ENCODE data around the gene LZTS2.

Gene LZTS2

DNA sequence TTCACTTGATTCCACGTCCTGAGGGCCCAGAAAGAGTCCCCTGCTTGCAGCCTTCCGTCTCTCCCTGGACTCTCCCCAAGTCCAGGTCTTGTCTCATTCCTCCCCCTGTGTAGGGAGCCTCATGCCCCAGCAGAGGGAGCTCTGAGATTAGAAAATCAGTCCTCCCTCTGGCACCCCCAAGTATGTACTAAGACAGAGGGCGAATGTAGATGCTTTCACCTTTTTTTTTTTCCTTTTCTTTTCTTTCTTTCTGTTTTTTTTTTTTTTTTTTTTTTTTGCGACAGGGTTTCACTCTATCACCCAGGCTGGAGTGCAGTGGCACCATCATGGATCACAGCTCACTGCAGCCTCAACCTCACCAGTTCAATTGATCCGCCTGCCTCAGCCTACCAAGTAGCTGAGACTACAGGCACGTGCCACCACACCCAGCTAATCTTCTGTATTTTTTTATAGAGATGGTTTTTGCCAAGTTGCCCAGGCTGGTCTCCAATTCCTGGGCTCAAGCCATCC lies 41.7 kb downstream of the LZTS2 start (continued):
- TF ChIP-seq EGR2 (tag by site-specific recombination; IDR thresholded peaks at IDR 0.05; ENCODE audit: low read depth) = no peak
- TF ChIP-seq ZNF223 (tag by site-specific recombination; IDR thresholded peaks at IDR 0.05) = no peak
- TF ChIP-seq, protein P1, sequence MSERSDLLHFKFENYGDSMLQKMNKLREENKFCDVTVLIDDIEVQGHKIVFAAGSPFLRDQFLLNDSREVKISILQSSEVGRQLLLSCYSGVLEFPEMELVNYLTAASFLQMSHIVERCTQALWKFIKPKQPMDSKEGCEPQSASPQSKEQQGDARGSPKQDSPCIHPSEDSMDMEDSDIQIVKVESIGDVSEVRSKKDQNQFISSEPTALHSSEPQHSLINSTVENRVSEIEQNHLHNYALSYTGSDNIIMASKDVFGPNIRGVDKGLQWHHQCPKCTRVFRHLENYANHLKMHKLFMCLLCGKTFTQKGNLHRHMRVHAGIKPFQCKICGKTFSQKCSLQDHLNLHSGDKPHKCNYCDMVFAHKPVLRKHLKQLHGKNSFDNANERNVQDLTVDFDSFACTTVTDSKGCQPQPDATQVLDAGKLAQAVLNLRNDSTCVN (tag by site-specific recombination; optimal IDR thresholded peaks at IDR 0.05) = no peak
- no peak for TF ChIP-seq ZNF521 (tag by site-specific recombination; IDR thresholded peaks at IDR 0.05)

DNA sequence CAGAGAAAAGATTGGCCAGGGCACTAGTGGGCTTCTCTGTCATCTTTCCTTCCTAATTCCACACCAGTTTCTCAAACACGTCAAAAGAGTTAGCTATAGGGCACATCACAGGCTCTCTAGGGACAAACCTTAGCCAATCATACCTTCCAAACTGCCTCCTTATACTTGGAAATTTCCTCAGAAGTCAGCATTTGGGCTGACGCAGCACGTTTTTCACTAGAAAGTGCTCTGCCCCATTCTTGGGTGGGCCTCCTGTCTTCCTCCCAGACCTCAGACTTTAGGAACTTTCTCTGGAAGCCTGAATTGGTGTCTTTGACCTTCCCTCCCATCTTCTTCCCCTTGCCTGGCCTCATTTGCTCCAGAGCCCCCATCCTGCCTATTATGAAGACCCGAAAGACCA lies 42.5 kb downstream of the LZTS2 start:
- Histone ChIP-seq H3K36me3 (ENCODE audit: control insufficient read depth in 2 of 2, insufficient read depth in 1 of 2, low read length in 2 of 2) (peaks cover 0 to 8% of the 10 kb centered on the region in 2 experiments; a peak in 1 of 3 replicates), H3K9me3 (ENCODE audit: control insufficient read depth, insufficient read depth, low read depth, low read length) (no peaks in the 10 kb centered on the region), H3K27ac (ENCODE audit: extremely low read depth, low read depth, low read length) (peak overlapping the region; percentile 80), H3K4me1 (ENCODE audit: control insufficient read depth, insufficient read depth, low read length) (peaks cover 5% of the 10 kb centered on the region; the same call in 1 of the 2 replicates), H3K4me3 (ENCODE audit: low read depth, low read length) (peak overlapping the region; percentile 53; the same call in 1 of the 2 replicates)
- ChIA-PET POLR2A (interaction anchor here (0.6 to 3.4 kb wide), 16 partner anchors 9 to 188 kb away, joined by 3 to 32 read pairs (median 5); partner anchors contain the start of genes KAZALD1, LBX1, PDZD7 and SFXN3), CTCF (interaction anchor here (0.6 to 10.1 kb wide), 26 partner anchors 9 to 247 kb away, joined by 3 to 112 read pairs (median 7); partner anchors contain the start of genes KAZALD1, PDZD7 and SFXN3)
- TF ChIP-seq, protein P2, sequence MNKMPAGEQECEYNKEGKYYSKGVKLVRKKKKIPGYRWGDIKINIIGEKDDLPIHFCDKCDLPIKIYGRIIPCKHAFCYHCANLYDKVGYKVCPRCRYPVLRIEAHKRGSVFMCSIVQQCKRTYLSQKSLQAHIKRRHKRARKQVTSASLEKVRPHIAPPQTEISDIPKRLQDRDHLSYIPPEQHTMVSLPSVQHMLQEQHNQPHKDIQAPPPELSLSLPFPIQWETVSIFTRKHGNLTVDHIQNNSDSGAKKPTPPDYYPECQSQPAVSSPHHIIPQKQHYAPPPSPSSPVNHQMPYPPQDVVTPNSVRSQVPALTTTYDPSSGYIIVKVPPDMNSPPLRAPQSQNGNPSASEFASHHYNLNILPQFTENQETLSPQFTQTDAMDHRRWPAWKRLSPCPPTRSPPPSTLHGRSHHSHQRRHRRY (tag by site-specific recombination; IDR thresholded peaks at IDR 0.05) = no peak
- TF ChIP-seq ZNF223 (tag by site-specific recombination; IDR thresholded peaks at IDR 0.05) (no peak), PRDM1 (tag by site-specific recombination; IDR thresholded peaks at IDR 0.05) (0 out of 2 replicates have a peak, but pooled peaks have one; percentile 14)

DNA sequence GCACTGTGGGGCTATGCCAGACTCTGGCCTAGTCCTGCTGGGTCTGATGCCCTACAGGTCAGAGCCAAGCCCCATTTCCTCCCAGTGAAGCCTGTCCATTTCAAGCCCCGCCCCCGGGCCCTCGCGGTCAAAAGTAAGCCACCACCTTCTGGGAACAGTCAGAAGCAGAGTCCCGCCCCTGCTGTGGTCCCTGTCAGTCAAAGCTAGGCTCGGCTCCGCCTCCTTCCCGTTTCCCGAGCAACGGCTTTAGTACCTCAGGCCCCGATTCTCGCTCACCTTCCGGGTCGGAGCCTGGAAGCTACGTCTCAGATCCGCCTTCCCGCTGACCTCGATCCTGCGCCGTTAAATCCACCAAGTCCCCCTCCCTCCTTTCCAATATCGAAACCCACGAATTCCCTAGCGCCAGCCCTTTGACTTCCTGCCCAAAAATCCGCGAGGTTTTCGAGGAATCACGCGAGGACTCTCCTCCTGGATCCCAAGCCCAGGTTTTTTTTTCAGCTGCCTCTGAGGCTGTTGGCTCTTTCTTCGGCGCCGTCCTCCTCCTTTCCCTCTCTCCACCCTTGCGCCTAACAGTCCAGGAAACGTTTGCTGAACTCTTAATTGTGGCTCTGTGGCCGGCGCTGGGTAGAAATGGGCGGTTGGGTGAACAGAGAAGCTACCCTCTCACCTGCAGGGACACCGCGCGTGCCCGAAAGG lies 43.2 kb downstream of the LZTS2 start:
- ChIA-PET CTCF (interaction anchor here (0.6 to 10.1 kb wide), 25 partner anchors 10 to 1381 kb away, joined by 3 to 112 read pairs (median 5); partner anchors contain the start of genes KAZALD1, PDZD7 and SFXN3), POLR2A (interaction anchor here (0.6 to 3.4 kb wide), 21 partner anchors 8 to 187 kb away, joined by 3 to 32 read pairs (median 5); partner anchors contain the start of genes KAZALD1, LBX1, PDZD7 and SFXN3)
- Histone ChIP-seq H3K36me3 (ENCODE audit: control insufficient read depth in 2 of 2, insufficient read depth in 1 of 2, low read length in 2 of 2) (peaks cover 0 to 4% of the 10 kb centered on the region in 2 experiments; a peak in 1 of 3 replicates), H3K9me3 (ENCODE audit: control insufficient read depth, insufficient read depth, low read depth, low read length) (no peaks in the 10 kb centered on the region), H3K4me3 (ENCODE audit: low read depth, low read length) (peak overlapping the region; percentile 53), H3K27ac (ENCODE audit: extremely low read depth, low read depth, low read length) (peak overlapping the region; percentile 80), H3K4me1 (ENCODE audit: control insufficient read depth, insufficient read depth, low read length) (peaks cover 5% of the 10 kb centered on the region; the same call in 1 of the 2 replicates)
- TF ChIP-seq GLI2 (tag by site-specific recombination; IDR thresholded peaks at IDR 0.05; ENCODE audit: borderline replicate concordance, low read depth) (no peak), EGR2 (tag by site-specific recombination; IDR thresholded peaks at IDR 0.05; ENCODE audit: low read depth) (0 out of 2 replicates have a peak, but pooled peaks have one; percentile 16), KLF16 (tag by site-specific recombination; IDR thresholded peaks at IDR 0.05) (peak; percentile 48; the same call in 1 of the 2 replicates), ZNF426 (tag by site-specific recombination; IDR thresholded peaks at IDR 0.05) (no peak), ZNF624 (tag by site-specific recombination; IDR thresholded peaks at IDR 0.05) (no peak), KLF8 (tag by site-specific recombination; IDR thresholded peaks at IDR 0.05) (peak; percentile 62), ZNF654 (tag by site-specific recombination; IDR thresholded peaks at IDR 0.05; ENCODE audit: low read depth) (no peak), ZNF366 (tag by site-specific recombination; conservative IDR thresholded peaks at IDR 0.05) (peak; percentile 95), ZXDB (tag by site-specific recombination; IDR thresholded peaks at IDR 0.05) (peak; percentile 78), ZNF155 (tag by site-specific recombination; IDR thresholded peaks at IDR 0.05) (no peak), WT1 (tag by site-specific recombination; IDR thresholded peaks at IDR 0.05) (peak; percentile 25; the same call in 1 of the 2 replicates)
- TF ChIP-seq, protein P3, sequence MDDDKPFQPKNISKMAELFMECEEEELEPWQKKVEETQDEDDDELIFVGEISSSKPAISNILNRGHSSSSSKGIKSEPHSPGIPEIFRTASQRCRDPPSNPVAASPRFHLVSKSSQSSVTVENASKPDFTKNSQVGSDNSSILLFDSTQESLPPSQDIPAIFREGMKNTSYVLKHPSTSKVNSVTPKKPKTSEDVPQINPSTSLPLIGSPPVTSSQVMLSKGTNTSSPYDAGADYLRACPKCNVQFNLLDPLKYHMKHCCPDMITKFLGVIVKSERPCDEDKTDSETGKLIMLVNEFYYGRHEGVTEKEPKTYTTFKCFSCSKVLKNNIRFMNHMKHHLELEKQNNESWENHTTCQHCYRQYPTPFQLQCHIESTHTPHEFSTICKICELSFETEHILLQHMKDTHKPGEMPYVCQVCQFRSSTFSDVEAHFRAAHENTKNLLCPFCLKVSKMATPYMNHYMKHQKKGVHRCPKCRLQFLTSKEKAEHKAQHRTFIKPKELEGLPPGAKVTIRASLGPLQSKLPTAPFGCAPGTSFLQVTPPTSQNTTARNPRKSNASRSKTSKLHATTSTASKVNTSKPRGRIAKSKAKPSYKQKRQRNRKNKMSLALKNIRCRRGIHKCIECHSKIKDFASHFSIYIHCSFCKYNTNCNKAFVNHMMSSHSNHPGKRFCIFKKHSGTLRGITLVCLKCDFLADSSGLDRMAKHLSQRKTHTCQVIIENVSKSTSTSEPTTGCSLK (tag by site-specific recombination; IDR thresholded peaks at IDR 0.05) = no peak
- TF ChIP-seq, protein P4, sequence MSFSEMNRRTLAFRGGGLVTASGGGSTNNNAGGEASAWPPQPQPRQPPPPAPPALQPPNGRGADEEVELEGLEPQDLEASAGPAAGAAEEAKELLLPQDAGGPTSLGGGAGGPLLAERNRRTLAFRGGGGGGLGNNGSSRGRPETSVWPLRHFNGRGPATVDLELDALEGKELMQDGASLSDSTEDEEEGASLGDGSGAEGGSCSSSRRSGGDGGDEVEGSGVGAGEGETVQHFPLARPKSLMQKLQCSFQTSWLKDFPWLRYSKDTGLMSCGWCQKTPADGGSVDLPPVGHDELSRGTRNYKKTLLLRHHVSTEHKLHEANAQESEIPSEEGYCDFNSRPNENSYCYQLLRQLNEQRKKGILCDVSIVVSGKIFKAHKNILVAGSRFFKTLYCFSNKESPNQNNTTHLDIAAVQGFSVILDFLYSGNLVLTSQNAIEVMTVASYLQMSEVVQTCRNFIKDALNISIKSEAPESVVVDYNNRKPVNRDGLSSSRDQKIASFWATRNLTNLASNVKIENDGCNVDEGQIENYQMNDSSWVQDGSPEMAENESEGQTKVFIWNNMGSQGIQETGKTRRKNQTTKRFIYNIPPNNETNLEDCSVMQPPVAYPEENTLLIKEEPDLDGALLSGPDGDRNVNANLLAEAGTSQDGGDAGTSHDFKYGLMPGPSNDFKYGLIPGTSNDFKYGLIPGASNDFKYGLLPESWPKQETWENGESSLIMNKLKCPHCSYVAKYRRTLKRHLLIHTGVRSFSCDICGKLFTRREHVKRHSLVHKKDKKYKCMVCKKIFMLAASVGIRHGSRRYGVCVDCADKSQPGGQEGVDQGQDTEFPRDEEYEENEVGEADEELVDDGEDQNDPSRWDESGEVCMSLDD (tag by site-specific recombination; IDR thresholded peaks at IDR 0.05) = no peak
- TF ChIP-seq, protein P5, sequence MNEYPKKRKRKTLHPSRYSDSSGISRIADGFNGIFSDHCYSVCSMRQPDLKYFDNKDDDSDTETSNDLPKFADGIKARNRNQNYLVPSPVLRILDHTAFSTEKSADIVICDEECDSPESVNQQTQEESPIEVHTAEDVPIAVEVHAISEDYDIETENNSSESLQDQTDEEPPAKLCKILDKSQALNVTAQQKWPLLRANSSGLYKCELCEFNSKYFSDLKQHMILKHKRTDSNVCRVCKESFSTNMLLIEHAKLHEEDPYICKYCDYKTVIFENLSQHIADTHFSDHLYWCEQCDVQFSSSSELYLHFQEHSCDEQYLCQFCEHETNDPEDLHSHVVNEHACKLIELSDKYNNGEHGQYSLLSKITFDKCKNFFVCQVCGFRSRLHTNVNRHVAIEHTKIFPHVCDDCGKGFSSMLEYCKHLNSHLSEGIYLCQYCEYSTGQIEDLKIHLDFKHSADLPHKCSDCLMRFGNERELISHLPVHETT (tag by site-specific recombination; IDR thresholded peaks at IDR 0.05) = peak; percentile 56
- TF ChIP-seq, protein P6, sequence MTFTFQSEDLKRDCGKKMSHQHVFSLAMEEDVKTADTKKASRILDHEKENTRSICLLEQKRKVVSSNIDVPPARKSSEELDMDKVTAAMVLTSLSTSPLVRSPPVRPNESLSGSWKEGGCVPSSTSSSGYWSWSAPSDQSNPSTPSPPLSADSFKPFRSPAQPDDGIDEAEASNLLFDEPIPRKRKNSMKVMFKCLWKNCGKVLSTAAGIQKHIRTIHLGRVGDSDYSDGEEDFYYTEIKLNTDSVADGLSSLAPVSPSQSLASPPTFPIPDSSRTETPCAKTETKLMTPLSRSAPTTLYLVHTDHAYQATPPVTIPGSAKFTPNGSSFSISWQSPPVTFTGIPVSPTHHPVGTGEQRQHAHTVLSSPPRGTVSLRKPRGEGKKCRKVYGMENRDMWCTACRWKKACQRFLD (tag by site-specific recombination; IDR thresholded peaks at IDR 0.05) = no peak
